Muscle layer of colon (tissue), 2 donors: ENCODE measurements around the gene FBXL14.

Experiments
- H3K27ac ChIP-seq: one replicate; pipeline ENCODE4 v1.7.0; 2013; ENCODE audit warnings: low read depth, mild to moderate bottlenecking, low read length, moderate library complexity
- H3K27me3 ChIP-seq, 2 donors: one replicate each; pipeline ENCODE4 v1.7.0; 2013; ENCODE audit warnings: low read length in 2 of 2, mild to moderate bottlenecking in 2 of 2; ENCODE audit not compliant: insufficient read depth in 2 of 2, control insufficient read depth in 1 of 2
- H3K36me3 ChIP-seq: one replicate; pipeline ENCODE4 v1.7.0; 2013; ENCODE audit warnings: mild to moderate bottlenecking, low read length; ENCODE audit not compliant: insufficient read depth
- H3K4me1 ChIP-seq: one replicate; pipeline ENCODE4 v1.7.0; 2013; ENCODE audit warnings: mild to moderate bottlenecking, low read length; ENCODE audit not compliant: insufficient read depth
- H3K4me3 ChIP-seq, 2 donors: one replicate each; pipeline ENCODE4 v1.7.0; 2013; ENCODE audit warnings: low read length in 2 of 2, low read depth in 1 of 2, mild to moderate bottlenecking in 1 of 2, moderate library complexity in 1 of 2
- H3K9ac ChIP-seq: one replicate; pipeline ENCODE4 v1.7.0; 2013; ENCODE audit warnings: low read length
- H3K9me3 ChIP-seq: one replicate; pipeline ENCODE4 v1.7.0; 2013; ENCODE audit warnings: mild to moderate bottlenecking, low read length
- donor health status: abdominal sarcoma.
- donor health status: Adenocarcinoma of cecum.

Gene FBXL14

DNA sequence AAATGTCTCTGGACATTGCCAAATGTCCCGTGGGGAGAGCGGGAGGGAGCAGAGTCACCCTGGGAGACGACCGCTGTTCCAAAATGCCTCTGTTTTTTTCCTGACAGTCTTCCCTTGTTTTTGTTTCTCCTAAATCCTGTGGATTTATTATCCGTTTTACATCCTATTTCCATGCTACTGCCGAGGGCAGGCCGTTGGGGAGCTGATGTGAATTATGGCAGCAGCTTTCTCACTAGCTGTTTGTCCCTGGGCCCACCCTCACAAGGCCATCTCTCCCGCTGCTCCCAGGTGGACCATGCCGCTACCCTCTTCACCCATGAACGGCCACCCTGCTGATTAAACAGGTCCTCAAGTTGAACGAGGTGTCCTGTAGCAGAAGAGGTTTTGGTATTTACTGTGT, 55.2 kb downstream of the FBXL14 start:
- Histone ChIP-seq H3K27ac (no peak overlapping the region), H3K36me3 (no peaks in the 10 kb centered on the region), H3K4me3 (no peak overlapping the region), H3K27me3 (peaks cover 0 to under 1% of the 10 kb centered on the region in 2 donors), H3K9ac (no peak overlapping the region), H3K4me1 (no peaks in the 10 kb centered on the region), H3K9me3 (no peaks in the 10 kb centered on the region)

- no peaks in the 10 kb centered on the region for H3K4me1 ChIP-seq
- H3K4me3 ChIP-seq, result no peak overlapping the region
- H3K9ac ChIP-seq, result no peak overlapping the region
- peaks cover 0 to 14% of the 10 kb centered on the region in 2 donors for H3K27me3 ChIP-seq
- no peaks in the 10 kb centered on the region for H3K36me3 ChIP-seq
- no peaks in the 10 kb centered on the region for H3K9me3 ChIP-seq
- no peak overlapping the region for H3K27ac ChIP-seq
Observed at GRCh38 chr12:1536817-1537216, 57.6 kb downstream of the FBXL14 start.

DNA sequence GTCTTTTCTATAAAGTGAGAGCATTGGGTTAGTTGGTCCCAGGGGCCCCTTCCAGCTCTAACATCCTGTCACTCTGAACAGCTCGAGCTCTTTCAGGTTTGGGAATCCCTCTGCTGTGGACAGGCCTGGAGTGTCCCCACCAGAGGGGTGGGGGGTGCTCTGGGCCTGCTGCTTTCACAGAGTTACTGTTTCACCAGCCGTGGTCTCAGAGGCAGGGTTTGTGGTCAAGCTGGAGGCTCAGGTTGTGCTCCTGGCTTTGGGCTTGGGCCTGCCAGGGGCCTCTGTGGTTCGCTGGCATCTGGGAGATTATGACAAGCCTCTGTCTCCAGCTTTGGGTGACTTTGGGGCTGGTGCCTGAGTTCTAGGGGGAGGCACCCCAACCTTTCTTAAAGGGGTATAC, 59.6 kb downstream of the FBXL14 start:
- H3K36me3 ChIP-seq, result no peaks in the 10 kb centered on the region
- no peaks in the 10 kb centered on the region for H3K4me1 ChIP-seq
- H3K27ac ChIP-seq, result no peak overlapping the region
- H3K27me3 ChIP-seq, result peaks cover 0 to 21% of the 10 kb centered on the region in 2 donors
- no peaks in the 10 kb centered on the region for H3K9me3 ChIP-seq
- H3K9ac ChIP-seq, result no peak overlapping the region
- H3K4me3 ChIP-seq, result no peak overlapping the region

DNA sequence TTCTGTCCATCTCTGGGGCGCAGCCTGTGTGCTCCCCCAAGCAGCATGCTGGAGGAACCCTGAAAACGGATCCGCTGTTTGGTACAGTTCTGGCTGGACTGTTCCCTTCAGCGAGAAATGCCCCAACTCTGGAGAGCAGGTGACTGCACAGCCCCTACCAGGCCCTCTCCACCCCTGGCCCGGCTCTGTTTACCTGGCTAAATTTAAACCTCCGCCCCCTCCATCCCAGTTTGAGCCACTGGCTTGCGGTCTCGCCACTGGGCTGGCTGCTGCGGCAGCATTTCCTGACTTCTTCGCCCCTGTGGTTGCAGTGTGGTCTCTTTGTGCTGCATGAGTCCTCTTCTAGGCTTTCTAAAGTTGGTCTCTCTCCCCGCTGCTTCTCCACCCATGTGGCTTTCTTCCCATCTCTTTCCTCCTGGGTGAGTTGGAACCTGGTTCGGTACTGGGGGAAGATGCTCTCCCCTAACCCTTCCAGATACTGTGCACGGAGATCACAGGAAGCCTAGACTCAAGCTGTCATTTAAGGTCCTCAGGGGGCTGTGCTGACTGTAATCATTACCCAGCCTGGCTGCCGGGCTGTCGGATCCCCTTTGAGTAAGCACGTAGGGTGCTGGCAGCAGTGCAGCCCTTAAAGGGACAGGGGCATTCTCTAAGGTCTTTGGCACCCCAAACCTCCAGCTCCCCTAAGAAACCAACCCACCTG, 60.6 kb downstream of the FBXL14 start:
- Histone ChIP-seq H3K9ac (no peak overlapping the region), H3K36me3 (no peaks in the 10 kb centered on the region), H3K27ac (no peak overlapping the region), H3K27me3 (peaks cover 9 to 29% of the 10 kb centered on the region in 2 donors), H3K9me3 (no peaks in the 10 kb centered on the region), H3K4me3 (no peak overlapping the region), H3K4me1 (no peaks in the 10 kb centered on the region)

DNA sequence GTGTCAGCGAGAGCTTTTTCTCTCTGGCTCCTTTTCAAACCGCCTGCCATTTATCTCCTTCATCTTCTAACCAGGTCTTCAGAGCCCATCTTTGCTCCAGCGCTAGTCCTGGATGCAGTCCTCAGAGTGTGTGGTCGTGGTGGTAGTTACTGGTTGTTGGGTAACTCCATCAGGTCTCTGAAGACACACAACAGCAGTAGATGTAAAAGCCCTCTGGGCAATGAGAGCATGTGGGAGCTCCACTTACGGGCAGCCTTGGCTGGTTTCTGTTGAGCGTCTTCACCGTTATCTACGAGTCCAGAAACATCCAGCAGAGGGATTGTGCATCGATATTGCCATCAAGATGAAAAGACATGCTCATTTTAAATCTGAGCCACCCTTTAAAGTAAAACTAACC, 61.2 kb downstream of the FBXL14 start:
- Histone ChIP-seq H3K4me3 (no peak overlapping the region), H3K9ac (no peak overlapping the region)

GRCh38 chr12:1532375-1533165, 61.8 kb downstream of the FBXL14 start:
- no peaks in the 10 kb centered on the region for H3K9me3 ChIP-seq
- H3K4me3 ChIP-seq, result no peak overlapping the region
- no peaks in the 10 kb centered on the region for H3K4me1 ChIP-seq
- H3K27me3 ChIP-seq, result peaks cover 14 to 29% of the 10 kb centered on the region in 2 donors
- H3K9ac ChIP-seq, result no peak overlapping the region
- H3K36me3 ChIP-seq, result no peaks in the 10 kb centered on the region
- no peak overlapping the region for H3K27ac ChIP-seq

More for the DNA sequence above, 61.2 kb downstream of the FBXL14 start:
- Histone ChIP-seq H3K4me1 (no peaks in the 10 kb centered on the region), H3K36me3 (no peaks in the 10 kb centered on the region), H3K27me3 (peaks cover 14 to 29% of the 10 kb centered on the region in 2 donors), H3K9me3 (no peaks in the 10 kb centered on the region), H3K27ac (no peak overlapping the region)

GRCh38 chr12:1531654-1532374, 62.6 kb downstream of the FBXL14 start:
- Histone ChIP-seq H3K36me3 (no peaks in the 10 kb centered on the region), H3K27me3 (peaks cover 14 to 29% of the 10 kb centered on the region in 2 donors), H3K9ac (no peak overlapping the region), H3K4me1 (no peaks in the 10 kb centered on the region), H3K4me3 (peak overlapping the region in 1 of 2 donors; percentile 14), H3K9me3 (no peaks in the 10 kb centered on the region), H3K27ac (no peak overlapping the region)

- H3K4me3 ChIP-seq, result peak overlapping the region; percentile 14 to 47
- H3K9me3 ChIP-seq, result no peaks in the 10 kb centered on the region
- no peaks in the 10 kb centered on the region for H3K36me3 ChIP-seq
- no peaks in the 10 kb centered on the region for H3K4me1 ChIP-seq
- H3K27ac ChIP-seq, result no peak overlapping the region
- peaks cover 14 to 29% of the 10 kb centered on the region in 2 donors for H3K27me3 ChIP-seq
- no peak overlapping the region for H3K9ac ChIP-seq
Observed at GRCh38 chr12:1531153-1531653, 63.2 kb downstream of the FBXL14 start.

DNA sequence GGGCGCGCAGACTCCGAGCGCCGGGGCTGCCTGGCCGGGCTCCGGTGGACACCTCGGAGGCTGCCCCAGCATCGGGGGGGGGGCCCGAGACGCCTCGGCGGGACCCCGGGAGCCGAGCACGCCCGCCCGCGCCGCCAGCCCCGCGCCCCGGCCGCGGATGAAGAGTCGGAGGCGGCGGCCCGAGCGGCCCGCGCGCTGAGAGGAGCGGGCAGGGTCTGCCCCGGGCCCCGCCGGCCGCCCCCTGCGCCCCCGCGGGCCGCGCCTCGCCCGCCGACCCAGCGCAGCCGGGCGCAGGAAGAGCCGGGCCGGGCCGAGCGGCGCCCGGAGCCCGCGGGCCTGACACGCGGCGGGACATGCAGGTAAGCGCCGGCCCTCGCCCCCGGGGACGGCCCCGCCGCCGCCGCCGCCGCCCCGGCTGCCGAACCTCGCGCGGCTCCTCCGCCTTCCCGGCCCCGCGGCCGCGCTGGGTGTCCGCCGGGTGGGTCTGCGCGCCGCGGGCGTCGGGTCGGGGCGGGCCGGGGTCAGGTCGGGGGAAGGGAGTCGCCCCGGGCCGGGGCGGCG, 63.7 kb downstream of the FBXL14 start:
- H3K27ac ChIP-seq, result no peak overlapping the region
- no peaks in the 10 kb centered on the region for H3K36me3 ChIP-seq
- H3K9me3 ChIP-seq, result no peaks in the 10 kb centered on the region
- peak overlapping the region in 1 of 2 donors; percentile 47 for H3K4me3 ChIP-seq
- no peaks in the 10 kb centered on the region for H3K4me1 ChIP-seq
- H3K9ac ChIP-seq, result no peak overlapping the region
- H3K27me3 ChIP-seq, result peaks cover 14 to 29% of the 10 kb centered on the region in 2 donors

DNA sequence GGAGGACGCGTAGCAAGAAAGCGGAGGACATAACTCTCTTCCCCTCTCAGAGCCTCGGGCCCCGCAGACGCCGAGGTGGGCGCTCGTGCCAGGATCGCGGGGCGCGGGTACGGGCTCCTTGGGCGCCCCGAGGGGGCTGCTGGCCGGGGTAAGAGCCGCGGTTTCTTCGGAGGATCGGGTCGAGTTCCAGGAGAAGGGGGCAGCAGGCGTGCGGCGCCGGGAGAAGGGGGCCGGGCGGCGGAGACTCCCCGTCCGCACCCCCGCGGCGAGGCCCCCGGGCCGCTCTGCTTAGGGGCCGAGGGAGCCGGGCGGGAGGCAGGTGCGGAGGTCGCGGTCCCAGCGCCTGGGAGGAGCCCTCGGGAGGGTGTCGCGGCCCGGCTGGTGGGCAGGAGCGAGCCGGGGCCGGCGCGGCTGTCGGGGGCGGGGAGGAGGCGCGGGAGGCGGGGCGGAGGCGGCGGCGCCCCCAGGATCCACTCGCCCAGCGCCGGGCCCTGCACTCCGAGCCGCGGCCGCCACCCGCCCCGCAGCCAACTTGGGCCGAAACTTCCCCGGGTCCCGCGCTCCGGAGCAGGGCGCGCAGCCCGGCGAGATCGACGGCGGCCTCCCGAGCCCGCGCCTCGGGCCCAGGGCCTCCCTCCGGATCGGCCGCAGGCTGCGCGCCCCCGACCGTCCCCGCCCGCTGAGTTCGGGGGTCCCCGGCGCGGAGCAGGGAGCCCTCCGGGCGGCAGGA, 64.4 kb downstream of the FBXL14 start:
- Histone ChIP-seq H3K9me3 (no peaks in the 10 kb centered on the region), H3K9ac (no peak overlapping the region), H3K36me3 (no peaks in the 10 kb centered on the region), H3K4me1 (no peaks in the 10 kb centered on the region), H3K27ac (no peak overlapping the region), H3K27me3 (peaks cover 17 to 29% of the 10 kb centered on the region in 2 donors), H3K4me3 (peak overlapping the region in 1 of 2 donors; percentile 38)
